ENCODE measurements around the gene VPS45.
"Not testable (repeated sequence)": the region's sequence is repeated elsewhere in the genome, so short reads cannot be mapped to it uniquely, and the experiment has no call there.

VPS45 gene

GRCh38 chr1:150162862-150163706 is 95.5 kb downstream of the VPS45 start:
- DNase-seq = peak; percentile 89 to 91

- DNase-seq = peak in 1 of 2 donors; percentile 52
Measured at GRCh38 chr1:150164224-150164623, 96.6 kb downstream of the VPS45 start.

- DNase-seq = no peak
Measured at GRCh38 chr1:150164779-150165178, 97.2 kb downstream of the VPS45 start.

GRCh38 chr1:150165622-150166612 is 98.3 kb downstream of the VPS45 start:
- DNase-seq = peak in 1 of 2 donors; percentile 63

- peak in 1 of 2 donors; percentile 70 for DNase-seq
Measured at GRCh38 chr1:150168960-150169601, 101.5 kb downstream of the VPS45 start.

GRCh38 chr1:150171801-150172200 is 104.2 kb downstream of the VPS45 start:
- no peak for DNase-seq

GRCh38 chr1:150173141-150173585 is 105.6 kb downstream of the VPS45 start:
- DNase-seq = no peak

- DNase-seq = peak; percentile 62 to 83
Measured at GRCh38 chr1:150176593-150176992, 109.0 kb downstream of the VPS45 start.

- peak; percentile 46 to 59 for DNase-seq
Measured at GRCh38 chr1:150178548-150178947, 111.0 kb downstream of the VPS45 start.

- DNase-seq = no peak
Measured at GRCh38 chr1:150179867-150180266, 112.3 kb downstream of the VPS45 start.

GRCh38 chr1:150180474-150180873 is 112.9 kb downstream of the VPS45 start:
- peak in 1 of 2 donors; percentile 29 for DNase-seq

GRCh38 chr1:150182247-150182646 is 114.7 kb downstream of the VPS45 start:
- DNase-seq = no peak

GRCh38 chr1:150183061-150183460 is 115.5 kb downstream of the VPS45 start:
- DNase-seq = peak; percentile 56 to 61

GRCh38 chr1:150185481-150185880 is 117.9 kb downstream of the VPS45 start:
- DNase-seq = no peak

- not testable (repeated sequence) for DNase-seq
Measured at GRCh38 chr1:150186438-150186788, 118.8 kb downstream of the VPS45 start.

- DNase-seq = peak; percentile 63 to 81
Measured at GRCh38 chr1:150186789-150187559, 119.4 kb downstream of the VPS45 start.

- DNase-seq = no peak
Measured at GRCh38 chr1:150187560-150187931, 120.0 kb downstream of the VPS45 start.

- DNase-seq = no peak
Measured at GRCh38 chr1:150192012-150192411, 124.4 kb downstream of the VPS45 start.

GRCh38 chr1:150194381-150195031 is 126.9 kb downstream of the VPS45 start:
- DNase-seq = no peak

Measured in inflammatory macrophage treated with lipopolysaccharide for 1 hour (primary cell).